ENCODE data around the gene TMEM255A.
"Not testable (repeated sequence)": the region's sequence is repeated elsewhere in the genome, so short reads cannot be mapped to it uniquely, and the experiment has no call there.

The TMEM255A gene

GRCh38 chrX:120310861-120311726 lies at the start of gene TMEM255A:
TMEM255A (minus strand) TSS chrX:120311461; CDS start chrX:120311309, 152 bp downstream.
- peak; percentile 31 for DNase-seq (ENCODE audit: low spot score)
- in situ Hi-C loops (cut with MboI; ENCODE audit: low sequenced_read_pairs, unreplicated experiment) = no loop called here
- no peak for TF ChIP-seq CTCF (IDR thresholded peaks at IDR 0.05; ENCODE audit: borderline replicate concordance, control extremely low read depth, extremely low read depth, insufficient read depth, missing control alignments)

- no peak for DNase-seq (ENCODE audit: low spot score)
- in situ Hi-C loops (cut with MboI; ENCODE audit: low sequenced_read_pairs, unreplicated experiment) = no loop called here
These were observed 47.6 kb upstream of the TMEM255A start for GRCh38 chrX:120358737-120359456.

GRCh38 chrX:120357186-120357585 lies 45.9 kb upstream of the TMEM255A start:
- TF ChIP-seq CTCF (IDR thresholded peaks at IDR 0.05; ENCODE audit: borderline replicate concordance, control extremely low read depth, extremely low read depth, insufficient read depth, missing control alignments) = no peak
- in situ Hi-C loops (cut with MboI; ENCODE audit: low sequenced_read_pairs, unreplicated experiment) = no loop called here
- DNase-seq (ENCODE audit: low spot score) = no peak

More at GRCh38 chrX:120358737-120359456, 47.6 kb upstream of the TMEM255A start:
- no peak for TF ChIP-seq CTCF (IDR thresholded peaks at IDR 0.05; ENCODE audit: borderline replicate concordance, control extremely low read depth, extremely low read depth, insufficient read depth, missing control alignments)

GRCh38 chrX:120356084-120356483 lies 44.8 kb upstream of the TMEM255A start:
- no peak for TF ChIP-seq CTCF (IDR thresholded peaks at IDR 0.05; ENCODE audit: borderline replicate concordance, control extremely low read depth, extremely low read depth, insufficient read depth, missing control alignments)
- no peak for DNase-seq (ENCODE audit: low spot score)
- in situ Hi-C loops (cut with MboI; ENCODE audit: low sequenced_read_pairs, unreplicated experiment) = no loop called here

GRCh38 chrX:120350450-120351138 lies 39.3 kb upstream of the TMEM255A start:
- no peak for TF ChIP-seq CTCF (IDR thresholded peaks at IDR 0.05; ENCODE audit: borderline replicate concordance, control extremely low read depth, extremely low read depth, insufficient read depth, missing control alignments)
- in situ Hi-C loops (cut with MboI; ENCODE audit: low sequenced_read_pairs, unreplicated experiment) = no loop called here
- DNase-seq (ENCODE audit: low spot score) = no peak

- DNase-seq (ENCODE audit: low spot score); in situ Hi-C loops (cut with MboI; ENCODE audit: low sequenced_read_pairs, unreplicated experiment): not testable (repeated sequence)
These were observed 33.3 kb upstream of the TMEM255A start for GRCh38 chrX:120344566-120344965.

All from GM13976 (cell line).